IPS-18c (cell line): Measurements from ENCODE around the gene PTPRO.

Experiments used
- H3K4me3 ChIP-seq: 2 replicates; pipeline ENCODE4 v1.7.0; 2013; ENCODE audit warnings: low read depth, mild to moderate bottlenecking, low read length, moderate library complexity; ENCODE audit not compliant: insufficient read depth
- H3K9me3 ChIP-seq: one replicate; pipeline ENCODE4 v1.6.1; 2013; ENCODE audit warnings: mild to moderate bottlenecking, low read length, moderate library complexity; ENCODE audit not compliant: control insufficient read depth, insufficient read depth

The PTPRO gene

GRCh38 chr12:15631007-15631715, 308.9 kb downstream of the PTPRO start:
- no peaks in the 10 kb centered on the region for H3K9me3 ChIP-seq
- H3K4me3 ChIP-seq: no peak overlapping the region

- Histone ChIP-seq H3K4me3 (no peak overlapping the region), H3K9me3 (no peaks in the 10 kb centered on the region)
Measured at GRCh38 chr12:15632708-15633107, 310.4 kb downstream of the PTPRO start.

- no peaks in the 10 kb centered on the region for H3K9me3 ChIP-seq
- H3K4me3 ChIP-seq: no peak overlapping the region
Measured at GRCh38 chr12:15633201-15633600, 310.9 kb downstream of the PTPRO start.

DNA sequence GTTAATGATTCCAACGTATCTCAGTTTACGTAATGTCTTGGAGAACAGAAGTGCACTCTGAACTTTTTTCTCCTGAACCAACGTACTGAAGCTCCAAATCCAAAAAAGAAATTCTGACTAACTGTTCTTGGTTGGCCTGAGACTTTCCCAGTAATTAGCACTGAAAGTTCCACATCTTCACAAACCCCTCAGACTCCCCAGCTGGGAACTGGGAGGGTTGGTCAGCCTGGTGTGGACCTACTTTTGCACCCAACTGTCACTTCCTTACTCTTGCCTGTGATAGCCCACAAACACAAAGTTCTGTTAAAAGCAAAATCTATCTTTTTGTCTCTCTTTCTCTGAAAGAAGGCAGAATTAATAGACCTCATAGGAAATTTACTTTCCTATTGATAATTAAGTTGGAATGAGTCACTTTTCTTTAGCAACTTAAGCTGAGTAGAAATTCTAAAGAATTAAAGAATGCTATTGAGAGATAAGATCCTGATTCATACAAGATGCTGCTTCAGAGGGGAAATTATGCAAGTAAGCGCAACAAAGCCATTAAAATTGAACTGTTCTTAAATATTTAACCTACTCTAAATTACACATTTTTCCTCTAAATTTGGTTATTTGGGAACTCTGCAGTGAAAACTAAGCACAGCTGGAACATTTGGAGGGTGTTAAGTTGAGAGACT, 311.8 kb downstream of the PTPRO start:
- no peak overlapping the region for H3K4me3 ChIP-seq

DNA sequence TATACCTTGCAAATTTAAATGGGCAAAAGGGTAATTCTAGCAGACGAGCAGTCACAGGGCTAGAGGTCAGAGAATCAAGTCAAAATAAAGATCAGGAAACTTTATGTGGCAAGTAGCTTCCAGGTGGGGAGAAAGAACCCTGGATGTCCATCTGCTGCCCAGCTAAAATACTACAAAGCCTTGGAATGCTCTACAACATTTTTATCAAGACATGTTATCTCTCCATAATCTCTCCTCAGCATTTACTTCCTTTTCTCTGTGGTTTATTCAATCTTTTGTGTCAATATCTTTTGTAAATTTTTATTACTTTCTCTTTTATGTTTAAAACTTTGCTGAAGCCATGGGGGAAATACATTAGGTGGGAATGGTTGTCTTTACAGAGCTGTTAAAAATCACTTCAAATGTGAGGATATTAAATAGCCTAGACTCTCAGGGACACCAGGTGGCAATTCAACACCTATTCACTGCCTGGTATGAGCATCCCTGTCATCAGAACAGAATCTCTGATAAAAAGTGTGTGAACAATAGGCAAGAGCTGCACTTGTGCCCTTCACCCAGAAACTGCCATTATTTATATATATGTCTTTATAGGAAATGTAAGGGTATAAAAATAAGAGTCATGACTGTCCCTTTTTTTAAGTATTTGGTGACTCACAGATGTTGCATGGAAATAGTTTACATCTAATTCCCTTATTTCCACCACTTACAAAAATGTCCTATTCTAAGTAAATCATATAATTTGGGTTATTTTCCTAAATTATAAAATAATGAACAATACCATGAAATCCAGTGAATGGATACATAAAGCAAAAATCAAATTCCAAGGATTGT, 314.0 kb downstream of the PTPRO start:
- H3K4me3 ChIP-seq: no peak overlapping the region
- no peaks in the 10 kb centered on the region for H3K9me3 ChIP-seq

More for the DNA sequence above, 311.8 kb downstream of the PTPRO start:
- no peaks in the 10 kb centered on the region for H3K9me3 ChIP-seq

DNA sequence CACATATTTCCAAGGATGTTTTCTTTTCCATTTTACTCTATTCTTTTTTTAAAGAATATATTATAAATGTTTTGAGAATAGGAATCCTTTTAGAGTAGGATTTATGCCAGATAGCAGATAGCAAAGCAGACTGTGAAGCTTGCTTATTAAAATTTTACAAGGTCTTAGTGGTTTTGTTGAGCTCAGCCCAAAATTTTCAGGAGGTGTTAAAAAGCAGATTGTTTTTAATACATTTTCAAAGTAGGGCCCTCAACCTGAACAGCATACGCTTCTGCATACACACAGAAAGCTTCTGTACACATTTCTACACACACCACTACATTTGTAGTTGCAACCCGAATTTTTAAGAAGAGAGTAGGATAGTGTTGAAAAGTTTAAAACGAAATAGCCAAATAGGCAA, 315.9 kb downstream of the PTPRO start:
- Histone ChIP-seq H3K9me3 (no peaks in the 10 kb centered on the region), H3K4me3 (no peak overlapping the region)

- no peaks in the 10 kb centered on the region for H3K9me3 ChIP-seq
- H3K4me3 ChIP-seq: no peak overlapping the region
Measured at GRCh38 chr12:15644700-15645099, 322.4 kb downstream of the PTPRO start.

DNA sequence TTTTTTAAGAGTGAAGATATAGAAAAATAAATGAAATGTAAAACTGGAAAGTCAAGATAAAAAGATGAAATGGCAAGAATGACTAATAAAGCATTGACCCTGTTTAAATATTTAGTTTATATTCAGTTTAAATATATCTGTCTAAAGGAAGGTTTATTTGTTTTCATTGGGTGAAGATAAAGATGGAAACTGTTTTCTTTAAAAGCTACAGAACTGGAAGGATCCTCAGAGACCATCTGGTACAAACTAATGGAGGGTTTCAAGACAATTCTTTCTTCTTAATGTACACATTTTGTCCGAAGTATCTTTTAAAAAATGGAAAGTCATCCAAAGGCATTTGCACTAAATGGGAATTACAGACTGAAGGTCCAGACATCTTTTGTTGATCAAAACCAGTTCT, 324.3 kb downstream of the PTPRO start:
- no peaks in the 10 kb centered on the region for H3K9me3 ChIP-seq
- no peak overlapping the region for H3K4me3 ChIP-seq
